Neural cell (in vitro differentiated cells): Measurements from ENCODE around the gene ARHGEF7. TPM values are rescaled to one million over a fixed set of nuclear protein-coding genes. Genes with fewer than 3 reads are reported as not detected.

Experiments
- H2AFZ ChIP-seq: fragments of 200-600, 300-800 bp; sonication (generic), shearing (Covaris generic); 2 replicates; pipeline ENCODE4 v1.6.0; 2014; ENCODE audit warnings: low read depth, mild to moderate bottlenecking, antibody characterized with exemption, low read length, moderate library complexity
- H3F3A ChIP-seq: fragments of 200-600 bp; shearing (Covaris generic); 2 replicates; pipeline ENCODE4 v1.6.1; 2016; ENCODE audit warnings: mild to moderate bottlenecking, moderate library complexity, mixed read lengths, antibody characterized with exemption, low read length; ENCODE audit not compliant: insufficient read depth, poor library complexity, severe bottlenecking
- H3K27ac ChIP-seq: fragments of 200-600, 300-800 bp; sonication (generic), shearing (Covaris generic); 2 replicates; pipeline ENCODE4 v1.5.1; 2014; ENCODE audit warnings: mild to moderate bottlenecking, low read length, moderate library complexity
- H3K27me3 ChIP-seq: fragments of 300-800, 200-600 bp; sonication (generic), shearing (Covaris generic); 2 replicates; pipeline ENCODE4 v1.6.0; 2014; ENCODE audit warnings: mild to moderate bottlenecking, low read depth, low read length, moderate library complexity; ENCODE audit not compliant: insufficient read depth
- H3K36me3 ChIP-seq: fragments of 300-800, 200-600 bp; sonication (generic), shearing (Covaris generic); 2 replicates; pipeline ENCODE4 v1.5.1; 2014; ENCODE audit warnings: mild to moderate bottlenecking, antibody characterized with exemption, low read length, moderate library complexity; ENCODE audit not compliant: insufficient read depth
- H3K4me2 ChIP-seq: fragments of 300-800, 200-600 bp; sonication (generic), shearing (Covaris generic); 2 replicates; pipeline ENCODE4 v1.6.0; 2014; ENCODE audit warnings: mild to moderate bottlenecking, low read length
- H3K4me3 ChIP-seq: fragments of 300-800, 200-600 bp; sonication (generic), shearing (Covaris generic); 2 replicates; pipeline ENCODE4 v1.5.1; 2014; ENCODE audit warnings: mild to moderate bottlenecking, low read length, moderate library complexity
- H3K79me2 ChIP-seq: fragments of 200-600 bp; shearing (Covaris generic); replicated peaks from 2 replicates; pipeline ENCODE4 v1.6.0; 2014; ENCODE audit warnings: mild to moderate bottlenecking, low read length, moderate library complexity; ENCODE audit not compliant: insufficient read depth
- H3K9ac ChIP-seq: fragments of 300-800, 200-600 bp; sonication (generic), shearing (Covaris generic); 2 replicates; pipeline ENCODE4 v1.6.1; 2016; ENCODE audit warnings: mild to moderate bottlenecking, low read length, mixed read lengths
- H3K9me2 ChIP-seq: fragments of 200-600 bp; shearing (Covaris generic); 2 replicates; pipeline ENCODE4 v1.6.1; 2016; ENCODE audit warnings: mild to moderate bottlenecking, low read length, mixed read lengths; ENCODE audit not compliant: insufficient read depth
- H3K9me3 ChIP-seq: fragments of 200-600, 300-800 bp; sonication (generic), shearing (Covaris generic); 2 replicates; pipeline ENCODE4 v1.6.1; 2016; ENCODE audit warnings: mild to moderate bottlenecking, mixed run types, low read length, moderate library complexity, mixed read lengths
- H4K20me1 ChIP-seq: fragments of 200-600 bp; shearing (Covaris generic); 2 replicates; pipeline ENCODE4 v1.6.1; 2016; ENCODE audit warnings: mild to moderate bottlenecking, mixed run types; ENCODE audit not compliant: insufficient read depth
- EP300 ChIP-seq: fragments of 450-650 bp; conservative IDR thresholded peaks from 2 replicates; pipeline ENCODE4 v1.6.1; 2014; ENCODE audit warnings: antibody characterized with exemption, mild to moderate bottlenecking, moderate library complexity; ENCODE audit not compliant: poor library complexity, severe bottlenecking
- EZH2 ChIP-seq: fragments of 200-600, 300-800 bp; shearing (Covaris generic), sonication (generic); IDR thresholded peaks from 2 replicates; pipeline ENCODE4 v1.6.1; 2014; ENCODE audit warnings: antibody characterized with exemption, low read length, borderline replicate concordance, mild to moderate bottlenecking; ENCODE audit not compliant: insufficient read depth, poor library complexity, severe bottlenecking
- MXI1 ChIP-seq: fragments of 450-650 bp; conservative IDR thresholded peaks from 2 replicates; pipeline ENCODE4 v1.6.1; 2014; ENCODE audit warnings: antibody characterized with exemption, mild to moderate bottlenecking; ENCODE audit not compliant: poor library complexity, severe bottlenecking
- POLR2AphosphoS5 ChIP-seq: IDR thresholded peaks from 2 replicates; pipeline ENCODE4 v1.6.1; 2012
- RAD21 ChIP-seq: fragments of 450-650 bp; conservative IDR thresholded peaks from 2 replicates; pipeline ENCODE4 v1.6.1; 2014; ENCODE audit warnings: antibody characterized with exemption, mild to moderate bottlenecking, moderate library complexity
- REST ChIP-seq: IDR thresholded peaks from 2 replicates; pipeline ENCODE4 v1.6.1; 2012; ENCODE audit warnings: borderline replicate concordance
- SMC3 ChIP-seq: fragments of 450-650 bp; conservative IDR thresholded peaks from 2 replicates; pipeline ENCODE4 v1.6.1; 2014; ENCODE audit warnings: antibody characterized with exemption, mild to moderate bottlenecking, moderate library complexity; ENCODE audit not compliant: poor library complexity
- TAF1 ChIP-seq: IDR thresholded peaks from 2 replicates; pipeline ENCODE4 v1.6.1; 2012; ENCODE audit warnings: low read depth
- polyA plus RNA-seq: library from polyadenylated mRNA; depleted of rRNA; stranded (reverse); fragments of >200 nt; gene quantifications from 2 replicates; pipeline ENCODE4 v1.2.3, GENCODE V29; 2014
- TF ChIP-seq, protein P1 (sequence below): fragments of 450-650 bp; IDR thresholded peaks from 2 replicates; pipeline ENCODE4 v1.5.1; 2014; ENCODE audit warnings: antibody characterized with exemption, mild to moderate bottlenecking, moderate library complexity; ENCODE audit not compliant: poor library complexity, severe bottlenecking

ARHGEF7 gene
- polyA plus RNA-seq, 1 donor from 2014 or later: 155 TPM

DNA sequence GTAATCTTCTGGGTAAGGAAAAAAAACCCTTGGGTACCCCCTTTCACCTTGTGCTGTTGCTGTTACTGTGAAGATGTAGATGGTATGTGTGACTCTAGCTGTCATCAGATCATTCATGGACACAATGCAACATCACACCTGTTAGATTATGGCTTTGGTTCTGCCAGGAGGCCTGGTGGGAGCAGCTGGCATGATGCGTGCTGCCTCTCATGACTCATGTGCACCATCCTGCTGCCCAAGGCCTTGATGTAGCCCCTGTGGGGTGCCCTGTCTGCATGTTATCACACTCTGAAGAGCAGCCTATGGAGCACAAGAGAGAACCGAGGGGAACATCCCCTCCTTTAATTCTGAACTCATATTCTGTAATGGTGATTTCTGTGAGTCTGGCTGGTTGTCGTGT is 147.6 kb downstream of the ARHGEF7 start:
- H3K9ac ChIP-seq: no peak overlapping the region
- no peak overlapping the region for H2AFZ ChIP-seq
- no peaks in the 10 kb centered on the region for H3F3A ChIP-seq
- H3K36me3 ChIP-seq: peaks cover 21% of the 10 kb centered on the region
- no peaks in the 10 kb centered on the region for H3K9me2 ChIP-seq
- no peak for TF ChIP-seq EP300
- TF ChIP-seq MXI1: no peak
- no peak for TF ChIP-seq REST
- no peak for TF ChIP-seq SMC3
- no peak for TF ChIP-seq RAD21
- no peak for TF ChIP-seq EZH2
- no peak for TF ChIP-seq TAF1
- TF ChIP-seq, protein P1, sequence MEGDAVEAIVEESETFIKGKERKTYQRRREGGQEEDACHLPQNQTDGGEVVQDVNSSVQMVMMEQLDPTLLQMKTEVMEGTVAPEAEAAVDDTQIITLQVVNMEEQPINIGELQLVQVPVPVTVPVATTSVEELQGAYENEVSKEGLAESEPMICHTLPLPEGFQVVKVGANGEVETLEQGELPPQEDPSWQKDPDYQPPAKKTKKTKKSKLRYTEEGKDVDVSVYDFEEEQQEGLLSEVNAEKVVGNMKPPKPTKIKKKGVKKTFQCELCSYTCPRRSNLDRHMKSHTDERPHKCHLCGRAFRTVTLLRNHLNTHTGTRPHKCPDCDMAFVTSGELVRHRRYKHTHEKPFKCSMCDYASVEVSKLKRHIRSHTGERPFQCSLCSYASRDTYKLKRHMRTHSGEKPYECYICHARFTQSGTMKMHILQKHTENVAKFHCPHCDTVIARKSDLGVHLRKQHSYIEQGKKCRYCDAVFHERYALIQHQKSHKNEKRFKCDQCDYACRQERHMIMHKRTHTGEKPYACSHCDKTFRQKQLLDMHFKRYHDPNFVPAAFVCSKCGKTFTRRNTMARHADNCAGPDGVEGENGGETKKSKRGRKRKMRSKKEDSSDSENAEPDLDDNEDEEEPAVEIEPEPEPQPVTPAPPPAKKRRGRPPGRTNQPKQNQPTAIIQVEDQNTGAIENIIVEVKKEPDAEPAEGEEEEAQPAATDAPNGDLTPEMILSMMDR: no peak
- TF ChIP-seq POLR2AphosphoS5: no peak
- H3K79me2 ChIP-seq: no peaks in the 10 kb centered on the region
- no peak overlapping the region for H3K27ac ChIP-seq
- peaks cover 6% of the 10 kb centered on the region for H3K9me3 ChIP-seq
- H3K4me2 ChIP-seq: no peak overlapping the region
- no peaks in the 10 kb centered on the region for H4K20me1 ChIP-seq
- H3K4me3 ChIP-seq: no peak overlapping the region
- no peaks in the 10 kb centered on the region for H3K27me3 ChIP-seq

- Histone ChIP-seq H3K36me3 (peaks cover 13% of the 10 kb centered on the region), H3F3A (no peaks in the 10 kb centered on the region), H3K9ac (no peak overlapping the region), H3K27ac (no peak overlapping the region), H3K4me3 (no peak overlapping the region), H3K4me2 (no peak overlapping the region), H2AFZ (no peak overlapping the region), H3K27me3 (no peaks in the 10 kb centered on the region), H4K20me1 (no peaks in the 10 kb centered on the region), H3K9me2 (no peaks in the 10 kb centered on the region), H3K9me3 (peaks cover 6% of the 10 kb centered on the region), H3K79me2 (no peaks in the 10 kb centered on the region)
- no peak for TF ChIP-seq POLR2AphosphoS5
- TF ChIP-seq, protein P1: no peak
- no peak for TF ChIP-seq EZH2
- TF ChIP-seq EP300: no peak
- no peak for TF ChIP-seq MXI1
- TF ChIP-seq SMC3: no peak
- no peak for TF ChIP-seq RAD21
- no peak for TF ChIP-seq TAF1
- no peak for TF ChIP-seq REST
These were observed 148.5 kb downstream of the ARHGEF7 start for GRCh38 chr13:111263566-111263965.
